CD4-positive, alpha-beta T cell treated with Interleukin-21 for 1 hour (primary cell): ENCODE data around the gene PCARE.

Experiments
- DNase-seq: peaks from one replicate; pipeline ENCODE4 v3.0.0-alpha.2; 2020

Gene PCARE

DNA sequence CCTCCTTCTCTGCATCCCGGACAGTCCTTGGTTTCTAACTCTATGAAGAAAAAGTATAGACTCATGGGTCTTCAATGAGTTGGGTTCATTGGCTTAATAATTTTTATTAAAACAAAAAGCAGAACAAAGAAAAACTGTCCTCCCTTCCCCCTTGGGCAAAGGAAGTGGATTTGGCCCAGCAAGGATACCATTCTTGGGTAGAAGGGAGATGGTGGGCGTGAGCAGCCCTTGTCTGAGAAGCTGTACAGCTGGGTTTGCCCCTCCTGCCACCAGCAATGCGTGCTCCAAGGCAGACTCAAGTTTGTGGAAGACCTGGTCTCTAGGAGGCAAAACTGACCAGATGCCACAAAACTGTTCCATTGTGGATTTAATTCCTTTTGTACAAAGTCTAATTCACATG lies 12.7 kb downstream of the PCARE start:
- DNase-seq, result no peak

DNA sequence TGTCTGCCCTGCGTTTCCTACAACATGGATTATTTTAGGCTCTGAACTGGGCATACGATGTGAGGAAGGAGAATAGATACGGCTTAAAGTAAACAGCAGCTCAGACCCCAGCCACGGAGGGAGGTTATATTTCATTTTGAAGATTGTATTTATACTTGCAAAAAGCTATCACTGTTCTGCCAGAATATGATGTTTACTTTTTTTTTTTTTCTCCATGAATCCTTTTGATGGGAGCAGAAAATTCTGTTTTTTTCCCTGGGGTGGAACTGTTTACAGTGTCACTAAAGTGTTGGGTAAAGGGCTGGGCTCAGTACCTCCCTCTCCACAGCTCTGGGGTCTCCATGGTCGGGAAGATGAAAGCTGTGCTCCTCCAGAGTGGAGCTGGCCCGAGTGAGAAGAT lies 13.1 kb downstream of the PCARE start:
- no peak for DNase-seq

DNA sequence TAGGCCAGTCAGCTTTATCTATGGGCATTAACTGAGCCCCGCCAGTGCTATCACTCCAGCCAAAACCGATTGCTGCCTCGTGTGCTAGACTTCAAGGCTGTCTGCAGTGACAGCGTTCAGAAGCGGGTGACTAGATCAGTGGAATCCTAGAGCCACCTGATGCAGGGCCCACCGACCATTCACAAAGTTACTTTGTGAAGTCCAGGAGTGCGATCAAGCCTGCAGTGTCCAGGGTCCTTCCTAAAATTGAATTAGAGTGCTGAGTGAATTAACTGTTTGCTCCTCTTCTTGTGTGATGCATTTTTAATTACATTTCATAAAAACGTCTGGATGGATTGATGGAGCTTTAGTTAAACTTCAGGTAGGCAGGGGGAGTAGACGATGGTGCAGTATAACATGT lies 13.9 kb downstream of the PCARE start:
- DNase-seq, result no peak

DNA sequence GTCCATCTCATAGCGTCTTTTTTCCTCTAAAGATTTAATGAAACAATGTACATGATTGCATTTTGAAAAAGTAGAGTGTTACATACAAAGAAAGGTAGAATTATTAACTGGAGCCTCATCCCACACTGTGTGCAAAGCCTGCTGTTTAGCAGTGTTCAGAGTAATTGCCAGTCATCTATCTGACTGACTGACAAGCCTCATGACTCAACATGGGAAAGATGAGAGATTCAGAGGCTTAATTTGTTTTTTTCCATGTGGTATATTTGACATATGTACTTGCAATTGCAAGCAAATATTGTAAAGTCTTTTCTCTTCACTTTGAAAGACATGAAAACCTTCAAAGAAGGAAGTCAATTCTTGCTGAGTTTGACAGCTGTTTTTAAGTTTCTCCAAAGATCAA lies 14.7 kb downstream of the PCARE start:
- no peak for DNase-seq

DNA sequence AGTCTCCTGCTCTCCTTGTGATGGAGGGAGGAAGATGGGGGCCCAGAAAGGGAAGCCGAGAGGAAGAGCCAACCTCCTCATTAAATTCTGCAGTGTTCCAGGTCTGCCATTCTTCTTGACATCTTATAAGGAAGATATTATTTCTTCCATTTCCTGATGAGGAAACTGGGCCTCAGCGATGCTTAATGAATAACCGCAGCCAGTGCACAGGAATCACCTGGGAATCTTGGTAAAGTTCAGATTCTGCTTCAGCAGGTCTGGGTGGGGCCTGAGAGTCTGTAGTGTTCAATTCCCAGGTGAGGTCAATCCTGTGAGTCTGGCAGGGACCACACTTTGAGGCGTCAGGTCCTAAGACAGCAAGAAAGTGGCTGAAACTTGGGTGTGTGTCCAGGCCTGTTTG lies 17.3 kb downstream of the PCARE start:
- DNase-seq, result no peak

DNA sequence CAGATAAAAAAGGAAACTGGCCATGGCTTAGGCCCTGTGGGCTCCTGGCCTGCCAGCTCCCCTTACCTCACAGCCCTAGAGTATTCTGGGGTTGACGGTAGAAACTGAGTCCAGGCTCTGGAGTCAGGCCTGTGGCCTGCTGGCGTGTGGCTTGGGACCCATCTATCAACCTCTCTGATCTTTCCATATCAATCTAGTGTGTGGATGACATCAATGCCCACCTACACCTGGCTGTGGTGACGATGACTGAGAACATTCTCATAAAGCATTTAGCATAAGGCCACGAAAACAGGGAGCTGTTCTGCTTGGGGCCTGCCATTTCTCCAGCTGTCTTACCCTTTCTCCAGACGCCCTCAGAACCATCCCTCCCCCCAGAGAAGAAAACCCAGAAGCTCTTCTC lies 17.9 kb downstream of the PCARE start:
- DNase-seq, result no peak

DNA sequence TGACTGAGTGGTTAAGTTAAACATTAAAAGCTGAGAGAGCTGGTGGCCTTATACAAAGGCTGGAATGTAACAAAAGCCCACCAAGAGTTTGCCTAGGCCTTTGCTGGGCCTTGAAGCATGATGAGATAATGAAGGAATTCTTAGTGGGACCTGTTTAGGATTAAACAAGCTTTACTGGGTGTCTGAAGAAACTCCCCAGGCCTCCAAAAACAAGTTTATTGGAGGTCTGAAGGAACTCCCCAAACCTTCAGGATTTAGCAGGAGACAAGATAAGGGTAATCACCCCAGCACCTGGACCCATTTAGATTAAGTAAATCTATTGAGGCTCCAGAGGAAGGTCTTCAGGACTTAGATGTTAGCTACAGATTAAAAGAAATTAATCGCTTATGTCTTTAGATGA lies 18.7 kb downstream of the PCARE start:
- DNase-seq, result no peak

DNA sequence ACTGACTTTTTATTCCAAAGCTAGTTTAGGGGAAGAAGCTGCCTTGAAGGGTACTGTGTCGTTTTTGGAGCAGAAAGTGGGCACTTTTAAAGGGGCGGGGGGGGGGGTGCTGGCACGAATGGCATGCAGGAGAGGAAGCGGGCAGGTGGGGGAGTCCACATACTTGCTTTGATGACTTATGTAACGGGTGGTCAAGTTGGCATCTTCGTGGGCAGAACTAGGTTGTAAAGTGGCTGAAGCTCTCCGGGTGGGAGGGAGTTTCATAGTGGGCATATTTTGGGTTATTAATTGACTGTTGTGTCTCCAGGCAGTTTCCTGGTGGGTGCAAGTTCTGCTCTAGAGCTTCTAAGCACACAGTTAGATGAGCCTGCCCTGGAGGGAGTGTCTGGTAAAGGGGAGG lies 19.9 kb downstream of the PCARE start:
- DNase-seq, result no peak

DNA sequence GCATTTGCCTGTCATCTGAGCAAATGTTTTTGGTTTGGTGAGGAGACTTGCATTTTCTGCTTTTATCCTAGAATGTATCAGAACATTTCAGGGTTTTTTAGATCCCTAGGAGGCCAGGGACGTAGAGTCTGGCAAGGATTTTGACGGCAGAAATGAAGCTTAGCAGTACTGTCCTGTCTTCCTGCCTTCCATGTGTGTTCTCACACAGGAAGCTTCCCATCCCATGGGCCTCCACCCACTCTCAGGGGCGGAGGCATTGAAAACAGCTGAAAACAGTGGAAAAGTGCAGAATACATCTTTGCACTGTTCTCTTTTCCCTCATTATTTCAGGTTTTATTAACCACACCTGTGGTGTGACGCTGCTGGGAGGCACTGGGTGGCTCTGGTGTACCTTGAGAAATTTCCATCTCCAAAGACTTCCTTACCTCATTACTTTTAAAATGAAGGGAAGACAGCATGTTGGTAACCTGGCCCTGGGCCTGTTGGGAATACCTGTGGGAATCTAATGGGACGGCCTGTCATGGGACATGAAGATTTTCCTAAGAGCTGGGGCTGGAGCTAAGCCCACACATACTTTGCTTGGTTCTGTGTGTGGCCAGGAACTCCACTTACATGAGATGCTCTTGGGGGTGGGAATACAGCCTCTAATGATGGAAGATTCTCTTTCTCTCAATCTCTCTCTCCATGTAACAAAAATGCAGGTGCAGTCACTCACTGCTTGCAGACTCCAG lies 20.5 kb downstream of the PCARE start:
- DNase-seq, result no peak

DNA sequence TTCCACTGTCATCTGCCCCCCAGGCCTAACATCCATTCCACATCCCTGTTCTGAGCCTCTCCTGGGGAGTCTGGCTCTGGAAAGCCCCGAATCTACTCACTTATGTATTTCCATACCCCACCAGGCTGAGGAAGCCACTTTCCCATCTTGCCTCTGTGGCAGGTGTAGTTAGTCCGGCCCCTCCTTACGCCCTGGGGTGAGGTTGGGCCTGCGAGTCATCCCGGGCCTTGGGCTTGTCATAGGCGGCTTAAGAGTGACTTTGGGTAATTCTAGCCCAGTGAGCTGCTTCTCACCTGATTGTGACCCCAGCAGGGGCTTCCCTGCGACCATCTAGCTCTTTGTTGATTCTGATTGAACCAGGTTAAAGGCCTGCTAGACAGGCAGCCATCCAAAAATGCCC lies 21.1 kb downstream of the PCARE start:
- DNase-seq, result no peak

DNA sequence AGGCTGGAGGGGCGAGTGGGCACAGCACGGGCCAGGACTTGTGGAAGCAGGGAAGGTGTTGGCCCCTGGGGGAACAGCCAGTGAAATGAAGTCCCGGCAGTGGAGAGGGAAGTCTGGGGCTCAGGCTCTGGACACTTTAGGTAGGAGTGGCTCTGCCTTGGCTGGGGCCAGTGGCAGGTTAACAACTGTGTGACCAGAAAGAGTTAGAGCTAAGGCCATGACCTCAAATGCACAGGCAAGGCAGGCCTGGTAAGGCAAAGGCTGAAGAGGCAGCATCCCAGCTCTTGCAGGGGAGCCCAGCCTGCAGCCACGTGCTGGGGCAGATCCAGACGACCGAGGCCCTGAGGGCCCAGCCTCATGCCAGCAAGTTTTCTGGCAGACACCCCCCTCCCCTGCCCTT lies 21.5 kb downstream of the PCARE start:
- DNase-seq, result no peak

DNA sequence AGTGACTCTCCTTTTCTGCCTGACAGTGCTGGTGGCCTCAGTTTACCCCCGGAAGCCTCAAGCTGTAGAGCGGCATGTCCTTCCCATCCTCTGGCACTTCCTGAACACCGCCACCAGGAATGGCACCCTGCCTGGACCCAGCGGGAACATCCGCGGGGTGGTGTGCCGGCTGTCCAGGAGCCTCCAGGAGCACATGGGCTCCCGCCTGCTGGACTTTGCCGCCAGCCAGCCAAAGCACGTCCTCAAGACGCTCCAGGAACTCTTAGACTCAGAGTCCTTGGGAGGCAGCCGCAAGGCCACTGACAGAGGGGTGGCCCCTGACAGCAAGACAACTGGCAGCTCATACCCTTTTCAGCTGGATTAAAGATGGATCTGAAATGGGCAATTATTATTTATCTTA lies 22.6 kb downstream of the PCARE start:
- no peak for DNase-seq

DNA sequence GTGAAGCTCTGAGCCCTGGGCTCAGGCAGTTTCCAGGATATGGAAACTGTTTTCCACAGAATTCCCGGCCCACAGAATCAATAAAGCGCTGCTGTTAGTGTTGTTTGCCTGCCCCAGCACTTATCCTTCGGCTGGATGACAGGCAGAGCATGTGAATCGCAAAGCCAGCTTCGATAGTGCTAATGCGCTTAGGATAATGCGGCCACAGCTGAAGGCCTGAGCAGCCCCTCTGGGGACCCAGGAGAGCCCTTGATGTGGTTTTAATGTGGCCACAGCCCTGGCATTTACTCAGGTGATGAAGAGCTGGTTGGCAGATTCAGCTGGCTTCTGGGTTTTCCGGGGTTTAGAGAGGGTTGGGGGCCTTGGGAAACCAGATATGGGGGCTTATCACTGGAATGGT lies 23.7 kb downstream of the PCARE start:
- no peak for DNase-seq

DNA sequence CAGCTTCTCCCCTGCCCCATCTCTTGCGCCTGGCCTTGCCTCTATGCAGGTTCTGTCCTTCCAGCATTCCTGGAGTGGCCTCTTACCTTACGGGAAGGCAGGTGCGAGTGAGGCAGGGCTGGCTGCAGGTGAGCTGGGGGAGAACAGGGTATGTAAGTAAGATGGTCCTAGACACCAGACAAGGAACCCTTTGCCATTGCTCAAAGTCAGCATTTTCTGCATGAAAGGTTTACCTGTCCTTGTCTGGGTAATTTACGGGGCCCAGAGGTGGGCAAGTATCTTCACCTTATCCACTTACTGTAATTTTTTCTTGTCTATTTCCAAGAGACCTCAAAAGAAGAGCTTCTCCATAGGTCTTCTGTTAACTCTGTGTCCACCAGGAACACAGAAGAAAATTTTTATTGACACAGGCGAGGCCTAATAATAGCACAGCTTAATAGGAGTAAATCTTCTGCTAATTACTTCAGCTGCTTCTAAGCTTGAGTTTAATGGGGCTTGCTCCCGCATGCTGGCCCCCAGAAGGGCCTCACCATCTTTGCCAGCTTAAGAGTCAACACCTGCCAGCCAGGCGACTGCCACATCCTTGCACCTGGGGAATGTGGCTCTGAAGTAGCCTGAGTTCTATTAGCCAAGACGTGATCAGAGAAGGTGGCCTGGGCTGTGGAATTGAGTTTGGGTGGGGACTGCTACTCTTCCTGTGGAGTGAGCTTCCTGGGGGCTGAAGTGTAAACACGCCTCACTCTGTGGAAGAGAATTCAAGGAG lies 27.1 kb downstream of the PCARE start:
- DNase-seq, result no peak

DNA sequence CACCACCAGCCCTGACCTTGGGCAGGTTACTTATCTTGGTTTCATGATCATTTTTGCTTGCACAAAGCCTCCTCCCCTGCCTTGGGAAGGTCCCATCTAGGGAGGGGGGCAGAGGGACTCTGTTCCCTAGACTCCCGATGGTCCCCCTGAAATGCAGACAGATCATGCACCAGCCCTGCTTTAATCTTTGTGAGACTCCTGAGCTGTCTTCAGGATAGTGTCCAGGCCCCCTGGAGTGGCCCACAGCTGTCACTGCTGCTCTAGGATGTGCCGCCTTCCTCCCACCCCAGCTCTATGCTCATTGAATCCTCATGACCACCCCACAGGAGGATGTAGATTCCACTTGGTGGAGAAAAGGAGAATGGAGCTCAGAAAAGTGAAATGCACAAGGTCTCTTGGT lies 28.0 kb downstream of the PCARE start:
- no peak for DNase-seq

DNA sequence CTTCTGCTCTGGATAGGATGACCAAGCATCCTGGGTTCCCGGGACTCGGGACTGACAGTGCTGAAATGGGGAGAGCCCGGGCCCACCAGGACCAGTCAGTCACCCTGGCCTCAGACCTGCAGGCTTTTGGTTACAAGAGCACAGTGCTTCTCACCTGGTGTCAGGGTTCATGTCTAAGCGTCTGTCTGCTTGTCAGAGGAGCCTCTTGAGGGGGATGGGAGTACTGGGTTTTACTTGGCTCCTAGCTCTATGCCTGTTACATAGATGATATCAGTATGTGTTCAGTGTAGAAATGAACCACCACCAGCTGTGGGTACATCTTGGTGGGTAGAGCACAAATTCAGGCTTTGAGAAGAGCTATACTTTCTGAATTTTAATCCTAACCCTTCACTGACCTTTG lies 29.9 kb downstream of the PCARE start:
- no peak for DNase-seq

DNA sequence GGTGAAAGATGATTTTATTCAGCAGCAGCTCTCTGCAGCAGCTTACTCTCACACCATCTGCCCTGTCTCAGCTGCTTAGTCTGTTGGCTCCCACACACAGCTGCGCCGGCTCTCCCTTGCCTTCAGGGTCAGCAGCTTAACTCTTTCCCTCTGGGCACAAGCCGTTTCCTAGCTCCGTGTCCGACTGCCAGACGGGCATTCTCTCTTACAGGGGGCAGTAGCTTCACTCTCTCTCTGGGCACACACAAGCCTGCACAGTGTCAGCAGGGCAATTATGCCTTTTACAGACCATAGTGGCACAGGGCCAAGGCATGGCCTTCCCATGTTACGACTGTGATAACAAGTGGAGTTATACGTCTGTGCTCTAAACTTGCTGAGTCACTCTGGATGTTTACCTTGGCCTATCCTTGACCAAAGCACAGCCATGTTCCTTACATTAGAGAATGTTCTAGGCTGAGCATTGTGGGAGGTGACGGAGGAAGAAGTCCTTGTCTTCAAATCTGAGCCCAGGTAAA lies 31.7 kb downstream of the PCARE start:
- no peak for DNase-seq

DNA sequence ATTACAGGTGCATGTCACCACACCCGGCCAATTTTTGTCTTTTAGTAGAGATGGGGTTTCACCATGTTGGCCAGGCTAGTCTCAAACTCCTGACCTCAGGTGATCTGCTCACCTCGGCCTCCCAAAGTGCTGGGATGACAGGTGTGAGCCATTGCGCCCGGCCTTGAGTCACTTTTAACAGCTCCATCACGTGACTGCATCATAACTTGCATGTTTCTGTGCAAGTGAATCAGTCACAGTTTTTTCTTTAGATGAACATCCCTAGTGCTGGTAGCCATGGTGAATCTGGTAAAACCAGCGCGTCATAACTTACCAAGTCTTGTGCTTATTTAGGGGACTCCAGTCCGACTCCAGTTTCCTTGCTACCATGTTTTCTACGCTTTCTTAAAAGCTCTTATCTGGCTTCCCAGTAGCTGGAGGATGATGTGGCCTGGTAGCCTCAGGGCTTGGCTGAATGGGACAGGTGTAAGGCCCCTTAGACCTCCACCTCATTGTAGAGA lies 33.1 kb downstream of the PCARE start:
- no peak for DNase-seq

DNA sequence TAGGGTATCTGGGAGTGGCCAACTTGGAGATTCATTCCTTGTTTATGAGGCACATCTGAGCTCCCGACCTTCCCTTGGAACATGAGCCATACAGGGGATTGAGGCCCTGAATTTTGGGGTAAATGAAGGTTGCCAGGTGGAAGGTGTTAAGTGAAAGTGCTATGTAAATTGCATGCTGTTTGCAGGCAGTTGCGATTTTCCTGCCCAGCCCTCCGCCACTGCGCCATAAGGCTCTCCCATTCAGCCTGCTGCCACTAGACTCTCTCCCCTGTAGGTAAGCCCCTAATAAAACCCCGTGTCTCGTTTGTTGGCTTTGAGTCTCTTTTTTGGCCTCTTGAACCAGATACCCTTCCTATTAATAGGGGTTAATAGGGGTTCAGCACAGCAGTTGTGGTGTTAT lies 33.8 kb downstream of the PCARE start:
- no peak for DNase-seq

DNA sequence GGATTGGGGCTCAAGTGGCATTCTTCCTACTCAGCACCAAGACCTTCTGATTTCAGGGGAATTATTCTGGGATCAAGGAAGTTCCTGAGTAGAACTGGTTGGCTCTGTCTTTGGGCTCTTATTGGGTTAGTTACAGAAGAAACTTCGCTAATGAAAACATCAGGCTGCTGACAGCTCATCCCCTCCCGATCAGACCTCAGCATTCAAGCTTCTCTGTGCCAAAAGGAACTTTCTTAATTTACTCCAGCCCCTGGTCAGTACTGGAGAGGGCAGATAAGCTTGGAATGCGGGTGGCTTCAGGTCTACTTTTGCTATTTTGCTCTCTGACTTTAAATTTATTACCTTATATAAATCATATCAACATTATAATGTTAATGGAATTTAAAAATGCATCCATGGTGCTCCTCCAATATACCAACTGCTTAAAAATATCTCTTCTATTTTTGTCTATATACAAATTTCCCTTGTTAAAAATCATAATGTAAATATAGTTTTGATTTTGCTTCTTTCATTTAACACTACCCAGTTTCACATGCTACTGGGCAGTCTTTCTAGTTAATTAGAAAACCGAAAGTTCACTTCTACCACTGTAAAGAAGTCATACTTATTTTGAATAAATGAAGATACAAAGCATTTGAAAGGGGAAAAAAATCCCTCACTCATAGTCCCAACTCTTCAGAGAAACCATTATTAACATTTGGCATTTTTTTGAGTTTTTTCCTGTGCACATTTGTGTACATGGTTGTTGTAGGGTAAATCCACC lies 34.4 kb downstream of the PCARE start:
- no peak for DNase-seq

DNA sequence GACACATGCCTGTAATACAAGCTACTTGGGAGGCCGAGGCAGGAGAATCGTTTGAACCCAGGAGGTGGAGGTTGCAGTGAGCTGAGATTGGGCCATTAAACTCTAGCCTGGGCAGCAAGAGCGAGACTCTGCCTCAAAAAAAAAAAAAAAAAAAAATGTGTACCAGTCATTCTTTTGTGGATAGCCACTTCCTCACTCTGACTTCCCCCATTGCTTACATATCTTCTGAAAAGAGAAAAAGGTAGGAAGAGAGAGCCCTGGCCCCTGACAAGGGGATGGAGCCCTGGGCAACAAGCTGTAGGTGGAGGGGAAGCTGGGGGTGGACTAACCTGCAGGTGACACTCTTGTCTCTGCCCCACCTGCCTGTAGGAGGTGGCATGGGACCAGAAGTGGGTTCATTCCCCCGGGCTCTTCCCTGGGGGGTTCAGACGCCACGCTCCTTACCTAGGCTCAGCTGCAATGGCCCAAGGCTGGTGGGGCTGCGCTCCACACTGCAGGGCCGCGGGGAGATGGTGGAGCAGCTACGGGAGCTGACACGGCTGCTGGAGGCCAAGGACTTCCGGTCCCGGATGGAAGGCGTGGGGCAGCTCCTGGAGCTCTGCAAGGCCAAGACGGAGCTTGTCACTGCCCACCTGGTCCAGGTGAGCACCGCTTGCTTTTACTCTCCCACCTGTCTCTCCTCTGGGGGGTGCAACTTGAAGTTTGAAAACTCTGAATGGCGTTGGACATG lies 39.1 kb downstream of the PCARE start:
- DNase-seq, result no peak

DNA sequence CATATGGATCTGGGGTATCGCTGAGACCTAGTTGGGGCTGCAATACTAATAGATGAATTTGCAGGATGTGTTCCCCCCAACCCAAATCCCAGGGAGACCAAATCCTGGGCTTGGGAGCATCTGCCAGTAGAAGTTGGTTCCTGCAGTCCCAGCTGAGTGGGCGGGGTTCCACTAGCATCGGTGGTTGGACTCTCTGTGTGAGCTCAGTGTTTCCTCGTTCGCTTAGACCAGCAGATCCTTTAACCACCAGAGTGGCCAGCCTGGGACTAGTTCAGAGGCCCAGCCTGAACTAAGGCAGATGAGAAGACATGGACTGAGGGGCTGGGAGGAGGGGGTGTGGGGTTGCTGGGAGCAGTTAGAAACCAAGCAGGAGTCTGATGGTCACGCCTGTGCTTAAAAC lies 40.7 kb downstream of the PCARE start:
- DNase-seq, result no peak

DNA sequence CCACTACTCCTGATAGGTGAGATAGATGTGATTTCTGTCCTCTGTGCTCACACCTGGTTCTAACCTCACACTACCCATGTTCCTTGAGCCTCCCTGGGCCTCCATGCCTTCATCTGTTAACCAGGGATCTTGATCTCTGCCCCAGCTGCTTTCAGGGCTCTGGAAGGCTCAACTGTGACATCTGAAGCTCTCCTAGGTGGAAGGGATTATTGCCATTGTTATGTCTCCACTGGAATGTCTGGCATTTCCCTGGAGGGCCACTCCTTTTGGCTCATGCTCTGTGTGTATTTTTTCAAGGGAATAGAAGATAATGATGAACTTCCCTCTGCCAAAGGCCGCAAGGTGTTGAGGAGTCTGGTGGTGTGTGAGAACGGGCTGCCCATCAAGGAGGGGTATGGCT lies 41.2 kb downstream of the PCARE start:
- DNase-seq, result no peak
